ENCODE results near the gene ZNF598.

Gene ZNF598

GRCh38 chr16:1990101-1990350 is 19.6 kb downstream of the ZNF598 start:
- DNase-seq = no peak

DNA sequence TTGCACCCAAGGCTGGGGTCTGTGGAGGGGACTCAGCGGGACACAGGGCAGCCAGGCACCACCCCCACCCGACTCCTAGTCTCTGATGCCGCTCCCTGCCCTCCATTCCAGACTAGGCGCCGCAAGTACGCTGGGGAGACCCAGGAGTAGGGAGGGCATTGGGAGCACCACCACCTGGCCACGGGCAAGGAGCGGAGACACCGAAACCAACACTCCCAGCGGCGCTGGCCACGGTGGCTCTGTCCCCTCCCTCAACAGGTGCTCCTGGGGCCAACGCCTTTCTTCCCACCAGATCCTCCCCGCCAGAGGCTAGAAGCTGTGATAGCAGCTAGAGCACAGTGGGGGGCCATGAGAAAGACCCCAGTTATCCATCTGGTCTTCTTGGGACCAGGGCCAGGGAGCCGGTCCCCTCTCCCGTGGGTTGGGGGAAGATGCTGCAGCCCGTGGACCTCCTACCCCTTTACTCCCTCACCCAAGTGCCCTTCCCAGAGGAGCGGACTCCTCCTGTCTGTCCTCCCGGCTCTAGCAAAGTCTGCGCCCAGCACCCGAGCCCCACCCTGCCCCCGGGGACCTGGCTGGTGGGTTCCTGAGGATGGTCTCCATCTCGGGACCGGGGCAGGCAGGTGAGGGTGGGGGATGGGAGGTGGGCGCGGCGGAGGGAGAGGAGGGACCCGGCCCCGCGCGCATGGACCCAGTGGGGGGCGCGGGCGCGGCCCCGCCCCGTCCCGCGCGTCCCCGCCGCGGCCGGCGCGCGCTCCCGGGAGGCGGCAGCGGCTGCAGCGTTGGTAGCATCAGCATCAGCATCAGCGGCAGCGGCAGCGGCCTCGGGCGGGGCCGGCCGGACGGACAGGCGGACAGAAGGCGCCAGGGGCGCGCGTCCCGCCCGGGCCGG is 20.2 kb downstream of the ZNF598 start, which contains the start of gene SYNGR3:
Gene SYNGR3 (plus strand): TSS at position 762 of the 892 bp plus-strand sequence. CDS start 133 bp downstream, outside the sequence.
- DNase-seq = no peak

GRCh38 chr16:1987198-1987597 is 22.4 kb downstream of the ZNF598 start:
- DNase-seq = no peak

GRCh38 chr16:1985466-1986150 is 24.0 kb downstream of the ZNF598 start:
- DNase-seq = no peak

DNA sequence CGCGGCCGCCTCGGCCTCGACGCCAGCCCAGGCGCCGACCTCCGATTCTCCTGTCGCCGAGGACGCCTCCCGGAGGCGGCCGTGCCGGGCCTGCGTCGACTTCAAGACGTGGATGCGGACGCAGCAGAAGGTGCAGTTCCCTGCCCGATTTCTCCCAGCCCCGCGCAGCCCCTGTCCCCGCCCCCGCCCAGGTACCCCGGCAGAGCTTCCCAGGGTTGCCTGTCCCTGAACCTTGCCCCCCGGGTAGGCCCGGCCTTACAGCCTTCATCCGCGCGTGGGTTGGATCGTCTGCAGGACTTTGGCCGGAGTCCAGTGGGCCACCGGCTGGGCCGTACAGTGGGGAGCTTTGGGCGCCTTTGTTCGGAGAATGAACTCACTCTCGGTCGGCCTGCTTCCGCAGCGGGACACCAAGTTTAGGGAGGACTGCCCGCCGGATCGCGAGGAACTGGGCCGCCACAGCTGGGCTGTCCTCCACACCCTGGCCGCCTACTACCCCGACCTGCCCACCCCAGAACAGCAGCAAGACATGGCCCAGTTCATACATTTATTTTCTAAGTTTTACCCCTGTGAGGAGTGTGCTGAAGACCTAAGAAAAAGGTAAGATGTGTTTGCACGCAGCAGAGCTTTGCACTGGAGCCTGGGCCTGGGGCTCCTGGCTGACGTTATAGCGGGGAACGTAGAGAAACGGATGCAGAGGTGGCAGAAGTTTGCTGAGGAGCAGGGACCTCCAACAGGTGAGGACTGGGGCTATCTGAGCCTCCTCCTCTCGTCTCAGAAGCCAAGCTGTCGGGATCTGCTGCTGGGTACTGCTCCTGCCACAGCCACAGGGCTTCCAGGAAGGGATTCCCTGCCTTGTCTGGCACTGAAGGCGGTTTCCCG is 25.0 kb downstream of the ZNF598 start:
- DNase-seq = peak; percentile 57

- DNase-seq = peak; percentile 95
Measured at GRCh38 chr16:1983544-1984346, 25.9 kb downstream of the ZNF598 start, which contains the start of gene GFER. Gene GFER, plus strand, starts transcription at chr16:1984193. Its CDS starts 26 bp downstream, at chr16:1984219.

DNA sequence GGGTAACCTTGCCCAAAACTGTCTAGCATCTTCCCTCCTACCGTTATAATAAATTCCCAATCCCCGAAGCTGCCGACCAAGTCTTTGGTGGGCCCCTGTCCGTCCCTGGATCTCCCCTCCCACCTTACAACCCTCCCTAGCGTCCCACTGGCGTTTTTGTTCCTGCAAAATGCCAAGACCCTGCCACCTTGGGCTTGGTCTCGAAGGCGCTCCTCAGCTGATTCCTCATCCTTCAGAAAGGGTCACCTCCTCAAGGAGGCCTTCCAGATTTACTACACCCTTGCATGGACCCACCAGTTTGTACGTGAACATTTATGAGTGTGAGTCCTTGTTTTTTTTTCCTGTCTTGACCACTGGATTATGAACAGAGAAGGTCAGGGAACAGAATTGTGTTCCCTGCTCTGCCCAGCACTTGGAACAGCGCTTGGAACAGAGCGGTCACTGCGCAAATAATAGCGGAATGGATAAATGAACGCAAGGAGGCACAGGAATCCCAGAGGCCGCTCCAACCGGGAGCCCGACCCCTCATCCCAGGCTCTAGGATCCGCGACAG is 26.6 kb downstream of the ZNF598 start:
- DNase-seq = no peak

- DNase-seq = peak; percentile 56
Measured at GRCh38 chr16:1982013-1982433, 27.6 kb downstream of the ZNF598 start.

- no peak for DNase-seq
Measured at GRCh38 chr16:1981398-1981836, 28.2 kb downstream of the ZNF598 start, which contains the start of gene NOXO1. Gene NOXO1, minus strand, starts transcription at chr16:1981469. Its CDS starts 290 bp downstream, at chr16:1981179.

DNA sequence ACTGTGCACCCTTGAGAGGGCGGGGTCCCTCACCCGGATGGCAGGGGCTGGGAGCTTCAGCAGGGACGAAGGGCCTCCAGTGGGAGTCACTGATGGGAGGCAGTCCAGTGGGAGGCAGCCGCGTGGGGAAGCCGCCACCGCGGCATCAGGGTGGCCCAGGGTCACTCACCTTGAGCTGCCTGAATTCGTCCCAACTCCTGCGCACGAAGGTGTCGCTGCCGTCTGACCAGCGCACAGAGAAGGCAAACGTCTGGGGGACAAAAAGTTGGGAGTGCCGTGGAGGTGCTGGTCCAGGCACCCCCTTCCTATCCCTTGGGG is 28.9 kb downstream of the ZNF598 start:
- DNase-seq = no peak

DNA sequence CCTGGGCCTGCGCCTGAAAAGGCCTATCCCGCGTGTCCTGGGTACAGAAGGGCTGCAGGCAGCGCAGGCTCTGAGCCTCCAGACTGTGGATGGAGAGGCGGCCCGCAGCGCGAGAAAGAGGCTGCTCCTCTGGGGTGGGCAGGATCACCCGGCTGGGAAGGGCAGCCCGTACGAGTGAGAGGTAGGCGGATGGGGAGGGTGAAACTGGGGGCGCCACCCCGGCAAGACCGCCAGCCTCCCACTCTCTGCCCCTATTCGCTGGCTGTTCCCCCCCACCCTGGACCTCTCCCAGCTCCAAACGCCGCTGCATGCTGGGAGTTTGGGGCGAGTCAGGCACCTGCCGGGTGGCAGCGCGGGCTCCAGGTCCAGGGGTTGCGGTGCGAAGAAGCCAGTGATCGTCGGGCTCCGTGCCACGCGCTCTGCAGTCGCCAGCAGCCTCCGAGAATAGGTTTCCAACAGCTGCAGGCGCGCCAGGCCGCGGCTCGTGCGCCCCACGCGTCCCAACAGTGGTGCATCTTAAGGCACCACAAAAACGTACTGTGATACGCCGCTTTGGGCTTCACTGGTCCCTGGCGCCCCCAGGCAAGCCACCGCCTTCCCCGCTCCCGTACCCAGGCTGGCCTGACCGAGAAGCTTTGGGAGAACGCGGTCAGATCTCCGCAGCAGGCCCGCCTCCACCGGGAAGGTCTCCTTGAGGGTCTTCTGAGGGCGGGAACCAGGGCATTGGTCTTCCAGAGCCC is 29.4 kb downstream of the ZNF598 start:
- DNase-seq = peak; percentile 55

GRCh38 chr16:1979271-1980029 is 30.2 kb downstream of the ZNF598 start:
- DNase-seq = no peak

GRCh38 chr16:1978476-1979120 is 31.0 kb downstream of the ZNF598 start:
- DNase-seq = no peak

DNA sequence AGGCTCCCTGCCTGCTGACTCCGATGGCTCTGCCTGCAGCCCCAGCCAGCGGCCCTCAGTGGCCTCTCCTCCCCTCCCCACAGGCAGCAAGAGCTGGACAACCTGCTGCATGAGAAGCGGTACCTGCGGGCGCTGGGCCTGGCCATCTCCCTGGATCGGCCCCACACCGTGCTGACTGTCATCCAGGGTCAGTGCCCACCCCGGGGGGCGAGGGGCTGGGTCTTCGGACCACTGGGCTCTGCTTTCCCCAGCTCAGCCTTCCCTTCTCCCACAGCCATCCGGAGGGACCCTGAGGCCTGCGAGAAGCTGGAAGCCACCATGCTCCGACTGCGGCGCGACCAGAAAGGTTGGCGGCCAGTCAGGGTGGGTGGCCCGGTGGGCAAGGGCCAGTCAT is 31.7 kb downstream of the ZNF598 start:
- DNase-seq = no peak

DNA sequence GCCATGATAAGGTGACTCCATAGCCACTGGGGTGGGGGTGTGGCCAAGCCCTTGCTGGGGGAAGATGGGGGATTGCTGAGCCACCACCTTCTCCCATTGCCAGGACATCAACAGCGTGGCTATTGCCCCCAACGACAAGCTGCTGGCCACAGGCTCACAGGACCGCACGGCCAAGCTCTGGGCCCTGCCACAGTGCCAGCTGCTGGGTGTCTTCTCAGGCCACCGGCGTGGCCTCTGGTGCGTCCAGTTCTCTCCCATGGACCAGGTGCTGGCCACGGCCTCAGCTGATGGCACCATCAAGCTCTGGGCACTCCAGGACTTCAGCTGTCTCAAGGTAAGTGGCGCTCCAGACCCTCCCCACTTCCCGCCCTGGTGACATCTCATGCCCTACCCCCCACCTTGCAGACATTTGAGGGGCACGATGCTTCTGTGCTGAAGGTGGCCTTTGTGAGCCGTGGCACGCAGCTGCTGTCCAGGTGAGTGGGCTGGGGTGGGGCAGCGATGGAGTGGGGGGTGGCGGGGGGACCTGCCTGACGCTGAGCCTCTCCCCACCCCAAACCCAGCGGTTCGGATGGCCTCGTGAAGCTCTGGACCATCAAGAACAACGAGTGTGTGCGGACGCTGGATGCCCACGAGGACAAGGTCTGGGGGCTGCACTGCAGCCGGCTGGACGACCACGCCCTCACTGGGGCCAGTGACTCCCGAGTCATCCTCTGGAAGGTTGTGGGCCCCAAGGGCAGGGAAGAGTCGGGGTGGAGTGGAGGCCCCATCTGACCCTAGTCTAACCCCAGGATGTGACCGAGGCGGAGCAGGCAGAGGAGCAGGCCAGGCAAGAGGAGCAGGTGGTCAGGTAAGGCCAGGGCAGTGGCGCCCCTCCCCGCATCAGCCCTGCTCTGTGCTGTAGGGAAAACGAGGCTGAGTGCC is 32.4 kb downstream of the ZNF598 start:
- DNase-seq = no peak

GRCh38 chr16:1976216-1976520 is 33.5 kb downstream of the ZNF598 start:
- DNase-seq = no peak

DNA sequence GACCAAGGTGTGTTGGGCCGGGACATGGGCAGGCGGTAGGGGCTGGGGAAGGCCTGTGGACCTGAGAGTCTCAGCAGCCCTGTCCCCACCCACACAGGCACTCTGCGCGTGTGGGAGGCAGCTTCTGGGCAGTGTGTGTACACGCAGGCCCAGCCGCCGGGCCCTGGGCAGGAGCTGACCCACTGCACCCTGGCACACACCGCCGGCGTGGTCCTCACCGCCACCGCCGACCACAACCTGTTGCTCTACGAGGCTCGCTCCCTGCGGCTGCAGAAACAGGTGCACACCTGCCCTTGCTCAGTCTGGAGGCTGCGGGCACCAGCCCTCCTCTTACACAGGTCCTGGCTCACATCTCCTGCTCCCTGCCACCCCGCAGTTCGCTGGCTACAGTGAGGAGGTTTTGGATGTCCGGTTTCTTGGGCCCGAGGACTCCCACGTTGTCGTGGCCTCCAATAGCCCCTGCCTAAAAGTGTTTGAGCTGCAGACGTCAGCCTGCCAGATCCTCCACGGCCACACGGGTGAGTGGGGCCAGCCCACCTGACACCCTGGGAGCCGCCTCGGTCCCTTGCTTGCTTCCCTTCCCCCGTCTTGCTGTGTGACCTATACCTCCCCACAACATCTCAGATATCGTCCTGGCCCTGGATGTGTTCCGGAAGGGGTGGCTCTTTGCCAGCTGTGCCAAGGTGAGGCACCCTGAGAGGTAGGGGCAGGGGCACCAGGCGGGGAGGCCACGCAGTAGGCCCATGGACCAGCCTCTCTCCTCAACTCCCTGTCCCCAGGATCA is 34.0 kb downstream of the ZNF598 start:
- no peak for DNase-seq
